Camera-type eye (tissue), 1 donor: ENCODE data around the gene SCARB2. TPM values are rescaled to one million over a fixed set of nuclear protein-coding genes. Genes with fewer than 3 reads are reported as not detected.

Experiments used
- total RNA-seq: library from RNA; depleted of rRNA; stranded (reverse); fragments of >200 nt; gene quantifications from one replicate; pipeline ENCODE4 v1.2.3, GENCODE V29; 2014

SCARB2 gene, protein sequence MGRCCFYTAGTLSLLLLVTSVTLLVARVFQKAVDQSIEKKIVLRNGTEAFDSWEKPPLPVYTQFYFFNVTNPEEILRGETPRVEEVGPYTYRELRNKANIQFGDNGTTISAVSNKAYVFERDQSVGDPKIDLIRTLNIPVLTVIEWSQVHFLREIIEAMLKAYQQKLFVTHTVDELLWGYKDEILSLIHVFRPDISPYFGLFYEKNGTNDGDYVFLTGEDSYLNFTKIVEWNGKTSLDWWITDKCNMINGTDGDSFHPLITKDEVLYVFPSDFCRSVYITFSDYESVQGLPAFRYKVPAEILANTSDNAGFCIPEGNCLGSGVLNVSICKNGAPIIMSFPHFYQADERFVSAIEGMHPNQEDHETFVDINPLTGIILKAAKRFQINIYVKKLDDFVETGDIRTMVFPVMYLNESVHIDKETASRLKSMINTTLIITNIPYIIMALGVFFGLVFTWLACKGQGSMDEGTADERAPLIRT
- 378 TPM for total RNA-seq

DNA sequence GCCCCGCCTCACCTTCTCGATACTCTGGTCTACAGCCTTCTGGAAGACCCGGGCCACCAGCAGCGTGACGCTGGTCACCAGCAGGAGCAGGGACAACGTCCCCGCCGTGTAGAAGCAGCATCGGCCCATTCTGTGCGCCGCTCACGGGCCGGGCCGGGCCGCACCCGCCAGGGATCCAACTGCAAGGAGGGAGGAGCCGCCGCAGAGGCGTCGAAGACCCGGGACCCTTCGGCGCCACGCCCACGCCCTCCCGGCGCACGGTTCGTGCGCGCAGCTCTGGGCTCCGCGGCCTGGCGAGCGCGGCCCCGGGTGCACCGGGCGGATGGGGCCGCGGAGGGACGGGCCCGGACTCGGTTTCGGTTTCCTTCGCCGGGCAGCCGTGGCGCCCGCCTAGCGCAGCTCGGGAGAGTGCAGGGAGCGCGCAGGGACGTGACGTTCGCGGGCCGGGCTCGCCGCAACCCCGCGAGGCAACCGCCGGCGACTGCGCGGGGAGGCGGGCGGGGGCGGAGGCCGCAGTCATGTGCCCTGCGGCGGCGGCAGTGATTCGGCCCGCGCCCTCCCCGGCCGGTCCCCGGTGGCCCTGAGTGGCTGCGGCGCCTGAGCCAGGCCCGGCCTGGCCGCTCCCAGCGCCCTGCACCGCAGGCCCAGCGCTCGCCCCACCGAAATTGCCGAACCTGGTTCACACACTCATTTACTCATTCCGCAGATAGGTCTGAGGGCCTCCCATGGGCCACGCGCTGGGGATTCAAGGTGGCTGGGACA lies at the start of gene SCARB2:
TSS of gene SCARB2 (minus strand) at position 410 of the 762 bp plus-strand sequence. CDS start at position 129, 281 bp downstream.

DNA sequence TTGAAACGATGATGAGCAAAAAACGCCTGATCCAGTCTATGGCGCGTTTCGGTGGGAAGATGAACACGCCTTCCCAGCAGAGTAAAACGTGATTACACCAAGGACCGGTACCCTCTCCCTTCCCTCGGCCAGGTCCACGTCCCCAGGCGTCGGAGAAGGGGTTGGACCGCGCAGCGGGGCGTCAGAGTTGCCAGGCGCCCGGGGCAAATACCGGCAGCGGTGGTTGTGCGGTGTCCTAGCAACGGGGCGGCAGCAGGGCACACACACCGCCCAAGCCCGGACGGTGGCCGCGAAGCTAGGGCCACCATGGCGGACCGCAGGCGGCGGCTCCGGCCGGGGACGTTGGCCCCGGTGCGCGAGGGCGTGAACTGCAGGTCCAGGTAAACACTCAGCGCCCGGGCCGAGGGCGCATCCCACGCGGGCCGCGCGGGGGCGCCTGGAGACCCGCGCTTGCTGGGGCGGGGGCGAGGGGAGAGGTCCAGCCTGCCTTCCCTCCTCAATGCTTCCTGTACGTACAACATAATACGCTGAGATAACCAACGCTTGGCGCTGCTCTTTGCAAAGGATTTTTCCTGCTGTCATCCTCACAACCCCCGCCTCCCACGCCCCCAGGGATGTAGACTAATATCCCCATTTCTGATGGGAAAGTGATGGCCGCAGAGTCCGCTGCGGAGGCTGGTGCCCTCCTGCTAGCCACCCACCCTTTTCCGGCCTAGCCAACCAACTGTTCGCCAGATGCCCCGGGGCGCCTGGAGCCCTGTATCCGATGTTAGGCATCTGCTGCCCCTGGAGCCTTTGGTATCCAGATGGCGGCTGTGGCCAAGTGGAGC lies 38.0 kb upstream of the SCARB2 start, which contains the start of gene FAM47E:
TSS of gene FAM47E (plus strand) at position 281 of the 830 bp plus-strand sequence. CDS start at position 307, 26 bp downstream.

DNA sequence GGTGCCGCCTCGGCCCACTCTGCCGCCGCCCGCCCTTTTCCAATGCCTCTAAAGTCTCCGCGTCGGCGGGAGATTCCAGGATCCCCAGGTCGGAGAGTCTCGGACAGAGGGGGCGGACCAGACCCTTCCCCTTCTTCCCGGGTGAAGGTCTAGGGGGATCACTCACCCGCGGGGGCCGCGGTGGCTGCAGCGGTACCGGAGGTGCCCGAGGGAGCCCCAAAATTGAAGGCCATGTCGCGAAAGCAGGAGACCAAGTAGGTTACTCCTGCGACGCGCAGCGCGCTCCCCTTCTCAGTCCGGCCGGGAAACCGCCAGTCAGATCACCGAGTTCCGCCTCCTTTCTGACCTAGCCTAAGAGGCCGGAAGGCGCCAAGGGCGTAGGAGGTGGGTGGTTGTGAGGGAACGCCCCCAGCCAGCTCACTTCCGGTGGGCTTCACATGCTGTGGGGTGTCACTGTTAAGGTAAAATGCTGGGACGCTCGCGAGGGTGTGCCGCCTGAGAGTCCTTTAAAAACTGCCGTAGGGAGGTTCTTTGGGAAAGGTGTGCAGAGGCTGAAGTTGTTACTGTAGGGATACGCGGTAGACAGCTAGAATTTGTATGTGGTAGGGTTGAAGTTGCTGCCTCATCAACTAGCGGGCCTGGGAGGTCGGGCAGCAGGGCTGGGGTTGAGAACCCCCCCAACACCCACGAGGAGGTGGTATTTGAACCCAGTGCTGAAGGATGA lies 65.3 kb downstream of the SCARB2 start, which contains the start of gene NUP54:
TSS of gene NUP54 (minus strand) at position 256 of the 724 bp plus-strand sequence. CDS start at position 233, 23 bp downstream.

Other genes with a start within 250 kb of the SCARB2 start
- gene SDAD1, start 222.9 kb downstream of the SCARB2 start, total RNA-seq, result 46.4 TPM
- not detected for gene CXCL9, start 206.3 kb downstream of the SCARB2 start, total RNA-seq
- gene CXCL10, start 190.3 kb downstream of the SCARB2 start, total RNA-seq, result 1.4 TPM
- gene CXCL11, start 177.8 kb downstream of the SCARB2 start, total RNA-seq, result not detected
- 9.7 TPM for gene ART3, start 139.1 kb downstream of the SCARB2 start, total RNA-seq
- gene NUP54, start 65.4 kb downstream of the SCARB2 start, total RNA-seq, result 102 TPM
- gene FAM47E, start 37.9 kb upstream of the SCARB2 start, total RNA-seq, result 6.7 TPM
- 6.3 TPM for gene STBD1, start 92.9 kb upstream of the SCARB2 start, total RNA-seq
- gene CCDC158, start 207.3 kb upstream of the SCARB2 start, total RNA-seq, result 4.5 TPM
- 51.4 TPM for gene SHROOM3, start 221.4 kb upstream of the SCARB2 start, total RNA-seq